HepG2 (cell line): ENCODE data around the gene FHIT.

Source experiments
- HCFC1 ChIP-seq: fragments of 150-350 bp; IDR thresholded peaks from 2 replicates; pipeline ENCODE4 v1.6.1; 2014; ENCODE audit warnings: low read depth, low read length
- POLR2A ChIP-seq, 2 experiments: IDR thresholded peaks; 2 replicates each; pipeline ENCODE4 v1.6.1; 2011; ENCODE audit warnings: low read depth in 2 of 2, low read length in 2 of 2, mild to moderate bottlenecking in 1 of 2, moderate library complexity in 1 of 2; ENCODE audit not compliant: insufficient read depth in 1 of 2
- TF ChIP-seq, protein P1 (sequence below): fragments of 450-650 bp; IDR thresholded peaks from 2 replicates; pipeline ENCODE4 v1.6.1; 2017; ENCODE audit warnings: mild to moderate bottlenecking
- TF ChIP-seq, protein P2 (sequence below): IDR thresholded peaks from 2 replicates; pipeline ENCODE4 v1.6.1; 2016; ENCODE audit warnings: missing genetic modification reagents, missing compliant biosample characterization

DNA sequence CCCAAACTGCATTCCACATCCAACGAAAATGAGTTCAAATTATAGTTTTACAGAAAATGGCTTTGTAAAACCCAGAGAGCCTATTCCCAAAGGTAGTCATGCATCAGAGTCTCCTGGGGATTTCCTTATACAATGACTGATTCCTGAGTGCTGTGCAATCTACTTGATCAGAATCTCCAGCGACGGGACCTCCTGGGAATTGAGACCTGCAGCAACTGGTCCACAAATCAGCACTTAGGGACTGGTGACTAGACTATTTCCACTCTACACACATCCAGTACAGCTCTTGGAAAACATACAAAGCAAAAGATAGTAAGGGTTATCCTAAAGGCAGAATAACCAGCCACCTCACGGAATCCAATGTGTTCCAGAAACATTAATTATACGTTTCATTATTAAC lies 1330.4 kb downstream of the FHIT start:
- TF ChIP-seq HCFC1 (no peak), POLR2A (IDR thresholded peaks at IDR 0.05; ENCODE audit: insufficient read depth in 1 of 2, low read depth in 2 of 2, low read length in 2 of 2) (no peak)
- TF ChIP-seq, protein P1, sequence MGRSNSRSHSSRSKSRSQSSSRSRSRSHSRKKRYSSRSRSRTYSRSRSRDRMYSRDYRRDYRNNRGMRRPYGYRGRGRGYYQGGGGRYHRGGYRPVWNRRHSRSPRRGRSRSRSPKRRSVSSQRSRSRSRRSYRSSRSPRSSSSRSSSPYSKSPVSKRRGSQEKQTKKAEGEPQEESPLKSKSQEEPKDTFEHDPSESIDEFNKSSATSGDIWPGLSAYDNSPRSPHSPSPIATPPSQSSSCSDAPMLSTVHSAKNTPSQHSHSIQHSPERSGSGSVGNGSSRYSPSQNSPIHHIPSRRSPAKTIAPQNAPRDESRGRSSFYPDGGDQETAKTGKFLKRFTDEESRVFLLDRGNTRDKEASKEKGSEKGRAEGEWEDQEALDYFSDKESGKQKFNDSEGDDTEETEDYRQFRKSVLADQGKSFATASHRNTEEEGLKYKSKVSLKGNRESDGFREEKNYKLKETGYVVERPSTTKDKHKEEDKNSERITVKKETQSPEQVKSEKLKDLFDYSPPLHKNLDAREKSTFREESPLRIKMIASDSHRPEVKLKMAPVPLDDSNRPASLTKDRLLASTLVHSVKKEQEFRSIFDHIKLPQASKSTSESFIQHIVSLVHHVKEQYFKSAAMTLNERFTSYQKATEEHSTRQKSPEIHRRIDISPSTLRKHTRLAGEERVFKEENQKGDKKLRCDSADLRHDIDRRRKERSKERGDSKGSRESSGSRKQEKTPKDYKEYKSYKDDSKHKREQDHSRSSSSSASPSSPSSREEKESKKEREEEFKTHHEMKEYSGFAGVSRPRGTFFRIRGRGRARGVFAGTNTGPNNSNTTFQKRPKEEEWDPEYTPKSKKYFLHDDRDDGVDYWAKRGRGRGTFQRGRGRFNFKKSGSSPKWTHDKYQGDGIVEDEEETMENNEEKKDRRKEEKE = no peak
- TF ChIP-seq, protein P2, sequence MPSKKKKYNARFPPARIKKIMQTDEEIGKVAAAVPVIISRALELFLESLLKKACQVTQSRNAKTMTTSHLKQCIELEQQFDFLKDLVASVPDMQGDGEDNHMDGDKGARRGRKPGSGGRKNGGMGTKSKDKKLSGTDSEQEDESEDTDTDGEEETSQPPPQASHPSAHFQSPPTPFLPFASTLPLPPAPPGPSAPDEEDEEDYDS = no peak
